Type B pancreatic cell (in vitro differentiated cells): ENCODE data around the gene ALOX12. TPM values are rescaled to one million over a fixed set of nuclear protein-coding genes. Genes with fewer than 3 reads are reported as not detected.

Experiments
- DNase-seq: peaks from one replicate; pipeline ENCODE4 v3.0.0; 2021; ENCODE audit warnings: mixed read lengths; ENCODE audit not compliant: unreplicated experiment; ENCODE audit errors: extremely low spot score
- H3K27ac Mint-ChIP-seq: 2 replicates; pipeline ENCODE4 v1.8.0; 2021; ENCODE audit warnings: mild to moderate bottlenecking, mixed read lengths
- H3K27me3 Mint-ChIP-seq: 2 replicates; pipeline ENCODE4 v1.8.0; 2021; ENCODE audit warnings: mixed read lengths
- H3K36me3 Mint-ChIP-seq: 2 replicates; pipeline ENCODE4 v1.8.0; 2021; ENCODE audit warnings: mixed read lengths
- H3K4me1 Mint-ChIP-seq: one replicate; pipeline ENCODE4 v1.8.0; 2021; ENCODE audit warnings: mixed read lengths; ENCODE audit not compliant: unreplicated experiment
- H3K4me3 Mint-ChIP-seq: 2 replicates; pipeline ENCODE4 v1.8.0; 2021; ENCODE audit warnings: mild to moderate bottlenecking, mixed read lengths
- H3K9me3 Mint-ChIP-seq: 2 replicates; pipeline ENCODE4 v1.8.0; 2021; ENCODE audit warnings: mixed read lengths
- total RNA-seq: library from RNA; stranded (reverse); gene quantifications from 2 replicates; pipeline ENCODE4 v1.2.1, GENCODE V29; 2021; ENCODE audit warnings: low replicate concordance
- TF ChIP-seq, protein P1 (sequence below): fragments of 200-600 bp; sonication (generic); conservative IDR thresholded peaks from 2 replicates; pipeline ENCODE4 v1.5.0; 2021; ENCODE audit warnings: antibody characterized with exemption, mild to moderate bottlenecking

Gene ALOX12
- total RNA-seq, 1 donor from 2014 or later: 0.34 TPM

DNA sequence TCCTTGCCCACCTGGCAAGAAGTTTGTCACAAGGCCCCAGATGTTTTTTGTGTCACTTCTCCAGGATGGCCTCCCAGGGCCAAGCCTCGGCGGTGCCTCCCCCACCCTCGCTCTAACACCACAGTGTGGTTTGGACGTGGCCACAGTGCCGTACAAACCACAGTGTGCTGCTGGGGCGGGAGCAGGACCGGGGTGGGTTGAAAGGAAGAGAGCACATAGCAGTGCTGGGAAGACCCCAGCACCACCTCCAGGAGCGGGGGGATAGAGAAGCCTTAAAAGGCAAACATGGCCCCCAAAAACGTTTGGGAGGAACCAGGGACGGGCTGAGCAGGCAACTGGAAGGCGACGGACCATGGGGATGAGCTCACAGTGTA lies 22.0 kb downstream of the ALOX12 start:
- peaks cover 24% of the 10 kb centered on the region for H3K4me1 Mint-ChIP-seq
- peaks cover 23% of the 10 kb centered on the region for H3K27me3 Mint-ChIP-seq
- no peaks in the 10 kb centered on the region for H3K9me3 Mint-ChIP-seq
- no peak overlapping the region for H3K4me3 Mint-ChIP-seq
- no peaks in the 10 kb centered on the region for H3K36me3 Mint-ChIP-seq
- TF ChIP-seq, protein P1, sequence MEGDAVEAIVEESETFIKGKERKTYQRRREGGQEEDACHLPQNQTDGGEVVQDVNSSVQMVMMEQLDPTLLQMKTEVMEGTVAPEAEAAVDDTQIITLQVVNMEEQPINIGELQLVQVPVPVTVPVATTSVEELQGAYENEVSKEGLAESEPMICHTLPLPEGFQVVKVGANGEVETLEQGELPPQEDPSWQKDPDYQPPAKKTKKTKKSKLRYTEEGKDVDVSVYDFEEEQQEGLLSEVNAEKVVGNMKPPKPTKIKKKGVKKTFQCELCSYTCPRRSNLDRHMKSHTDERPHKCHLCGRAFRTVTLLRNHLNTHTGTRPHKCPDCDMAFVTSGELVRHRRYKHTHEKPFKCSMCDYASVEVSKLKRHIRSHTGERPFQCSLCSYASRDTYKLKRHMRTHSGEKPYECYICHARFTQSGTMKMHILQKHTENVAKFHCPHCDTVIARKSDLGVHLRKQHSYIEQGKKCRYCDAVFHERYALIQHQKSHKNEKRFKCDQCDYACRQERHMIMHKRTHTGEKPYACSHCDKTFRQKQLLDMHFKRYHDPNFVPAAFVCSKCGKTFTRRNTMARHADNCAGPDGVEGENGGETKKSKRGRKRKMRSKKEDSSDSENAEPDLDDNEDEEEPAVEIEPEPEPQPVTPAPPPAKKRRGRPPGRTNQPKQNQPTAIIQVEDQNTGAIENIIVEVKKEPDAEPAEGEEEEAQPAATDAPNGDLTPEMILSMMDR: no peak
- peak overlapping the region; percentile 56 for H3K27ac Mint-ChIP-seq
- DNase-seq: no peak

DNA sequence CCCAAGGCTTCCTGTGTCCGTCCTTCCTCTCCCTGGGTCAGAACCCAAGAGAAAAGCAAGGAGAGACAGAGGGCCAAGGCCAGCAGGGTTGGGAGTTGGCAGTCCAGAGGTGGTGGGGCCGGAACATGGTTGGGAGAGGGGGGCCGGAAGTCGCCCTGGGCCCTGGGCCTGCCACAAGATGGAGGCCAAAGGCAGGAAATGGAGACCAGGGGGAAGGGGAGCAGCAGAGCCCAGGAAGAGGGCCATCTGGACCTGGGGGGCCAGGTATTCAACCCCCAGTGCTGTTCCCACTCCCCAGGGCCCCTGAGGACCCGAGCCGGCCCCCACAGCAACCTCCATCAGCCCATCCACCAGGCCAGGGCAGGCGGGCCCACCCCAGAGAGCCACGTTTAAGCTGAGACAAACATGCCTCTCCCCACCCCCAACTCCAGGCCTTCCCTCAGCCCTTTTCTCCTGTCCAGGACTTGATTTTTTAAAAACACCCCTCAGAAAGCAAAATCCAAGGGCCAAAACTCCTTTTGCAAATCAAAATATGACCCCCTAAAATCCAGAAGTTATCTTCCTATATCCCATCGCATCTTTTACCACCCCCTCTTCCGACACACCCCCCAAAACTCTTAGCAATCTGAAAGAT lies 22.6 kb downstream of the ALOX12 start:
- TF ChIP-seq, protein P1: no peak
- peaks cover 21% of the 10 kb centered on the region for H3K4me1 Mint-ChIP-seq
- H3K9me3 Mint-ChIP-seq: no peaks in the 10 kb centered on the region
- H3K4me3 Mint-ChIP-seq: no peak overlapping the region
- H3K36me3 Mint-ChIP-seq: no peaks in the 10 kb centered on the region
- DNase-seq: no peak
- peak overlapping the region; percentile 34 for H3K27ac Mint-ChIP-seq
- H3K27me3 Mint-ChIP-seq: peaks cover 29% of the 10 kb centered on the region

DNA sequence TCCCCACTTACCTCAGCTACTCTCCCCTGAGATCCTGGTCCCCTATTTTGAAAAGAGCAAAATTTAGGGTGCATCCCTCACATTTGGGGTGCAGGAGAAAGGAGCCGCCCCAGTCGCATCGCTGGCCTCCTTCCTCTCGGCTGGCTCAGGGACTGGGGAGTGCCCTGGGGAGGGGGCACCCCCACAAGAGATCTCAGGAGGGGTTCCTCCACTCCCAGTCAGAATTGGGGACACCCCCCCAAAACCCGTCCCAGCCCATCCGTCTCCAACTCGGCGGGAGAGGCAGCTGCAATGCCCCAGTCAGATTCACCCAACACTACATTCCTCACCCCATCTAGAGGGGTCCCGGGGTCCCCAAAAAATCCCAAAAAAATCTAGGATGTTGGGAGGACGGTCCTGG lies 23.5 kb downstream of the ALOX12 start:
- DNase-seq: no peak
- H3K4me3 Mint-ChIP-seq: no peak overlapping the region
- no peaks in the 10 kb centered on the region for H3K36me3 Mint-ChIP-seq
- peaks cover 14% of the 10 kb centered on the region for H3K4me1 Mint-ChIP-seq
- H3K9me3 Mint-ChIP-seq: no peaks in the 10 kb centered on the region
- TF ChIP-seq, protein P1: no peak
- no peak overlapping the region for H3K27ac Mint-ChIP-seq
- H3K27me3 Mint-ChIP-seq: peaks cover 37% of the 10 kb centered on the region

DNA sequence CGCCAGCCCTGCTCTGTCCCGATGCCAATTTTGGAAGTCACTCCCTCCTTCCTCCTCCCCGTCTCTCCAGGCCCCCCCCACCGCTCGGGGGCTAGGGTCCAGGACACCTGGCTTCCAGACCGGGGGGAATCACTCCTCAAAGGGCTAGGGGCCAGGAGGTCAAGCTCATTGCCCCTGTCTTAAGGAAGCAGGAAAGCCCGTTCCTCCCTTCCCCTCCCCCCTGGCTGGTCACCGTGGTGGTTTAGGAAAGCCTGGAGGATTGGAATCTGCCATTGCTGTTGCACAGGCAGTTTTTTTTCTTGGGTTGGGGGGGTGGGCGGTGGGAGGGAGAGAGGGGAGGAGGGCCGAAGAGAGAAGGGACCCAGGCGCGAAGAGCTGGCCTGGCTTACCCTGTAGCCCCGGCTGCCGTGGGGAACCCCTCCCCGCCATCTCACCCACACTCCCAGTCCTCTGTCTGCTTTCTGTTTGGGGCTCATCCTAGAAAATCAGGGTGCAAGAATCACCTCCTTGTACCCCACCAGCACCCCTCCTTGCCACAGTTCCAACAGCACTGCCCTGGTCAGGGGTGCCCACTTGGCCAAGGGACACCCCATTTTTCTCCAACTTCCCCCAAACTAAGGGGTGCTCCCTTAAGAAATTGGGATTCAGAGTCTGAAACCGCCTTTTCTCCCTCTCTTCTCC lies 24.1 kb downstream of the ALOX12 start:
- no peak for DNase-seq
- peaks cover 44% of the 10 kb centered on the region for H3K27me3 Mint-ChIP-seq
- H3K36me3 Mint-ChIP-seq: no peaks in the 10 kb centered on the region
- H3K27ac Mint-ChIP-seq: peak overlapping the region; percentile 36
- H3K9me3 Mint-ChIP-seq: no peaks in the 10 kb centered on the region
- TF ChIP-seq, protein P1: no peak
- H3K4me1 Mint-ChIP-seq: peaks cover 12% of the 10 kb centered on the region
- peak overlapping the region; percentile 36 for H3K4me3 Mint-ChIP-seq

DNA sequence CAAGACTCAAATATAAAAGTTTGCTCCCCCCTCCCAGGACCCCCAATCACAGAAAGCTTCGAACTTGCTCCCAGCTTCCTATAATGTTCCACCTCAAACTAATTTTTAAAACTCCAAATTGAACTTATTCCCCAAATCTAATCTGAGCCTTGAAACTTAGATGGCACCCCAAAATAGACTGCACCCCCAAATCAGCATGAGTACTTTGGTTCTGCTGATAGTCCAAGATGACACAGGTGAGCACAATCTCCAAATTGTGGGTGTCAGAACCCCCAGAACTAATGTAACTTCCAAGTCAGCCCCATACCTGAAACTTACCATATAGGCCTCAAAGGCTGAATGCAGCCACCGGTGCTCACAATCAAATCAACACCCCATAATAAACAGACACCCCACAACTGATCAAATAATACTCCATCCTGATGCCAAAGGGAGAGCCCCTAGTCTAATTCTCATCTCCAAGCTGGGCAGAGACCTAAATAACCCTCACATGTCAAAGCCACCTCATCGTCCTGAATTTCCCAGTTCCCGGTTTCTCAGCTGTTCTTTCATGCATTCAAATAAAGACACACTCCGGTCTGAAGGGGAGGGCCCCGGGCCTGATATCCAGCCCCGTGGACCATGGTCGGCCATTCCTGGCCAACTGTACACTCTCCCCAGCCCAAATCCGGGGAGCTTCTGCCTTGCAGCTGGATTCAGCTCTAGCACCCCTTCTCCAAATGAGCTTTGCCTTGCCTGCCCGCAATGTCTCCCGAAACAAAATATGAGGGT lies 25.2 kb downstream of the ALOX12 start:
- Mint-ChIP-seq H3K27me3 (peaks cover 47% of the 10 kb centered on the region), H3K4me1 (peaks cover 3% of the 10 kb centered on the region), H3K36me3 (no peaks in the 10 kb centered on the region), H3K9me3 (no peaks in the 10 kb centered on the region), H3K27ac (no peak overlapping the region), H3K4me3 (peak overlapping the region; percentile 11)
- no peak for DNase-seq
- TF ChIP-seq, protein P1: no peak
